GM18867 (cell line): Measurements from ENCODE around the gene ST6GALNAC3.

ENCODE experiments used
- ATAC-seq: cut with Tn5 transposase; IDR thresholded peaks from one replicate; pipeline ENCODE4 v1.9.1; 2021; ENCODE audit warnings: mild to moderate bottlenecking, moderate library complexity; ENCODE audit not compliant: unreplicated experiment

Gene ST6GALNAC3

DNA sequence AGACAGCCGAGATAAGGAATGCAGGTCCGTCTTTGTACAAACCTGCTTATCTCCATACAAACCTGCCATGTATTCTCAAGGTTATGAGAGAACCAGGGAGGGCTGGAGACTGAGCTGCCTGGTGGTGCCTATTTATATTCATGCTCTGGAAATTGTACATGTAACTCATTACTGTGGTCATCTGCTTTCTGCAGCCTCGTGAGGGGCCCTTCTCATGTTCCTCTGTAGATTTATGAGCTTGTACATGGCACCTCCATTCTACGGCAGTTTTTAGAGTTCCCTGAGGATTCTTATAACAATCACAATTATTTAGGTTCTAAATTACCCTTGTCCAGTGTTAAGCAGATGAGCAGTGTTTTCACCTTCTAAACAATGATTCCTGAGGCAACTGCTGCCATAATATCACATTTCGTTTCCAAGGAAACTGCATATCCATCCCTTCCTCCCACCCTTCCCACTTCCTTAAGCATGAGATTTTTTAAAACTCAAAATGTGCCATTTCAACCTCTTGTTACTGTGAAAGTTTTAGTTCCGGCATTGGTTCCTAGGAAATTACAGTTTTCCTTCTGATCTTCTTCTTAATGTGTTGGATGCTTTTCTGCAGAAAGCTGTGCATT is 112.1 kb downstream of the ST6GALNAC3 start:
- ATAC-seq: no peak

GRCh38 chr1:76187436-76187835 is 112.9 kb downstream of the ST6GALNAC3 start:
- ATAC-seq: no peak

- ATAC-seq: no peak
Observed at GRCh38 chr1:76189310-76189709, 114.8 kb downstream of the ST6GALNAC3 start.

GRCh38 chr1:76190749-76191424 is 116.3 kb downstream of the ST6GALNAC3 start:
- peak; percentile 83 for ATAC-seq

- ATAC-seq: no peak
Observed at GRCh38 chr1:76191561-76191960, 117.0 kb downstream of the ST6GALNAC3 start.

DNA sequence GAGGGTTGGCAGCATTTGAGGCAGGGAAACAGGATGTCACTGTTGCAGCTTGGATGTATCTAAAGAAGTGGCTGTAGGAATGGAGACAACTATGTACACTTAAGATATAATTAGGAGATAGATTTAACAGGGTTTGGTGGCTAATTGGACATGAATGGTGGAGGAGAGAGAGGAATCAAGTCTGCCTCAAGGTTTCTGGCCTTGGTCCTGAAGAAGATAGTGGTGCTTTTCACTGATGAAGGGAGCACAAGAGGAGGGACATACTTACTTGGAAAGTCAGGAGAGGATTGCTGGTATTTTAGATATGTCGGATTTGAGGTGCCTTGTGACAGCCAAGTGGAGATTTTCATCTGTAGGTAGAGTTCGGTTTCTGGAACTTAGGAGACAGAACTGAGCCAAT is 123.9 kb downstream of the ST6GALNAC3 start:
- no peak for ATAC-seq

DNA sequence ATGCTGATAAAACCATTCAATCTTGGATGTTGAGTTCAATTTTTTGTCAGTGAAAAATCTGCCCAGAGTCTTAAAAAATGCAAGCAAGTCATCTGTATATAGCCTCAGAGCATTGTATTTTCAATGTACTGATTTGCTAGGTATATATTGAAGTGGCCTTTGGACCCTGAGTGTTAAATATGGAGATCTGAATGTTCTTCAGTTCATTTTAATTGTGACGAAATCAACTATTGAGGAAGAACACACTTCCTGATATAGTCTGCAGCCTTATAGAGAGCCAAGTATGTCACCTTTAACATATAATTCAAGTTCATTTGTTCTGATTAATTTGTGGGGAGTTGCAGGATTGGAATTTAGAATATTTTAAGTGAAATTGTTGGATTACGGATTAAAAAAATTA is 128.1 kb downstream of the ST6GALNAC3 start:
- no peak for ATAC-seq

DNA sequence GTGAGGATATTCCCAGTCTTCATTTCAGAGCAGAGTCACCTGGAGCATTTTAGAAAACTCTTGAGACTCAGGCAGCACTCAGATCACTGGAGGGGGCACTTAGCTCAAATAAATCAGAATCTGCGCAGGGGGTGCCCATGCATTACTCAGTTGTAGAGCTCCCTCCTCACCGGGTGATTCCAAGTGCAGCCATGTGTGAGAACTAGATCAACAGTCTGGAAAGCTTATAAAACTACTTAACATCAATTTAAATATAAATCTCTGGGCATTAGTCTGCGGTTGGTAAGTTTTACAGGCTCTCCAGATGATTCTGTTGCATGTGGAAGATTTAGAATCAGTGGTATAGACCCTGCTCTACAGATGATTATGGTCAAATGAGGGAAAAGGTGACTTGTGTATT is 128.6 kb downstream of the ST6GALNAC3 start:
- no peak for ATAC-seq

DNA sequence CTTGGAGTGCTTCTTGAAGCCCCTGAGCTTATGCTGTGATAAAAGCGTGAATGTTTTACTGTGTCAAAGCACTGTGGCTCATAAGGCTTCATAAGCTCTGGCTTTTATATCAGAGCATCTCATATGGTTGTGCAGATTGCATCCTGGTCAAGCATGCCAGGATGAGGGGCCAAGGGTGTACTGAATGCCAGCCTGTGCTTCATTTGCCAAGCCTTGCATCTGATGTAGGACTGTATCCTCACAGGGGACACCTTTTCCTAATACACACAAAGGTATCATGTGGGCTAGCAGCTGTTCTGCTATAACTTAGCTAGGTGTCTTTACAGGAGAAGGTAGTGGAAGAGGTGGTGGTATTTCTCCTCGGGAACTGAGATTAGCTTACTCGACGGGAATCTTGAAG is 134.7 kb downstream of the ST6GALNAC3 start:
- ATAC-seq: no peak

DNA sequence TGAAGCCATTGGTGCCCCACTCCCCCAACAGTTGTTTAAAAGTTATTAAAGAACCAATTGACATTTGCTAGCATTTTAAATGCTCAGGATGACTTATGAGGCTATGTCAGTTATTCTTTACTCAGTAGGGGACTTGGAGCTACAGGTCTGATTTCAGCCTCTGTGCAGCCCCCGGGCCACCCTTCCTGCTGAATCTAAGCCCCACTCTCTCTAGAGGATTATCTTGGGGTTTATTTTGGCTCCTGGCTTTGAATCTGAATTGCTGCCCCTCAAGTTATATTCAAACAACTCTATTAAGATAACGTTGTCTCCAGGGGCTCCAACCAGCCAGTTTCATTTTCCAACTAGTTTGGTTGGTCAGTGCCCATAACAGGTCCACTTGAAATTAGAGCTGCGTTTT is 135.1 kb downstream of the ST6GALNAC3 start:
- no peak for ATAC-seq

- ATAC-seq: no peak
Observed at GRCh38 chr1:76210160-76210559, 135.6 kb downstream of the ST6GALNAC3 start.

DNA sequence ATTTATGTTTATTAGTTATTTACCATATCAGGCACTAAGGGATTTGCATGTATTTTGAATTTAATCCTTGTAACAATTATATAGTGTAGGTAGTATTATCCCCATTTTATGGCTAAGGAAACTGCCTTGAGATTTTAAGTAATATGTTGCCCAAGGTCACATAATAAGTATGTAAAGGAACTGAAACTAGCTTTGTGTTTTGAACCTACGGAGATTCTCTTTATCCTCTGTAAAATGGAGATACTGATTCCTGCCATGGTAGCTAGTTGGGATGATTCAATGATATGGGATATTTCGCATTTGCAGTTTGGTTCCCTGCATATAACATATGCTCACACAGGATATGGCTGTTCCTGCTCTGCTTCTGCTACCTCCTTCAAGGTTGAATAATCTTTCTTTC is 144.3 kb downstream of the ST6GALNAC3 start:
- ATAC-seq: no peak

DNA sequence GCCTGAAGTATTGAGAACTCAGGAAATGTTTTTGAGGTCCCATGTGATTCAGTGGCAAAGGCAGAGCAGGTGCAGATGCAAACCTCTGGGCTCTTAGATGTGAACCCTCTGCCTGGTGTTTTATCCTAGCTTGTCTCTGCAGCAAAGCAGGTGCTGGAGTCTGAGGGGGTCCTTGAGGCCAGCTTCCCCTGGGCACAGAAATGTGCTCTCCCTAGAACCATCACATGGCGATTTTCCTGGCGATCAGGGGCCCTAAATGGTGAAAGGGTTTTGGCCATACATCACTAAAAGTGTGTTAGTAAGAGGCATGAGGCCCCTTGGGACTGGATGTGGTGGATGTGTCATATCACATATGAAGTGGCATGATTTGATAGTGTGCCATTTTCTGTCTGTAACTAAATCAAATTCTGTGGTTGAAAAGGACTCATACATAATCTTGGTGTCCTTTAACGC is 144.8 kb downstream of the ST6GALNAC3 start:
- peak; percentile 40 for ATAC-seq

GRCh38 chr1:76224752-76225151 is 150.2 kb downstream of the ST6GALNAC3 start:
- no peak for ATAC-seq

DNA sequence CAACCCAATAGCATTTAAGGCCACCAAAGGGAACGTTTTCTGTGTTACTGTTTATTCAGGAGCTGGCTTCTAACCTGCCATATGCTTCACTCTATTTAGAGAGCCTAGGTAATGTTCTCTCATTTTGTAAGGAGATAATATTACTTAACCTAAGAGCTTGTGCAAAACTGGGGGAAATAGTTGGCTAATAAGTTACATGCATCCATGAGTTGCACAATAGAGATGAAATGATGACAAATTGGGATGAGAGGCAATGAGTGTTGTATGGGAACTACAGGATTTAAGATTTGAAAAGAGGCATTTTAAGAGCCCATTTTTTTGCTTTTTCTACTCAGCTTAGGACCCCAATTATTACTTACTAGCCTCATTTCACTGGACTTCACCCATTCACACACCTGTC is 151.0 kb downstream of the ST6GALNAC3 start:
- no peak for ATAC-seq

GRCh38 chr1:76227621-76228020 is 153.1 kb downstream of the ST6GALNAC3 start:
- no peak for ATAC-seq

DNA sequence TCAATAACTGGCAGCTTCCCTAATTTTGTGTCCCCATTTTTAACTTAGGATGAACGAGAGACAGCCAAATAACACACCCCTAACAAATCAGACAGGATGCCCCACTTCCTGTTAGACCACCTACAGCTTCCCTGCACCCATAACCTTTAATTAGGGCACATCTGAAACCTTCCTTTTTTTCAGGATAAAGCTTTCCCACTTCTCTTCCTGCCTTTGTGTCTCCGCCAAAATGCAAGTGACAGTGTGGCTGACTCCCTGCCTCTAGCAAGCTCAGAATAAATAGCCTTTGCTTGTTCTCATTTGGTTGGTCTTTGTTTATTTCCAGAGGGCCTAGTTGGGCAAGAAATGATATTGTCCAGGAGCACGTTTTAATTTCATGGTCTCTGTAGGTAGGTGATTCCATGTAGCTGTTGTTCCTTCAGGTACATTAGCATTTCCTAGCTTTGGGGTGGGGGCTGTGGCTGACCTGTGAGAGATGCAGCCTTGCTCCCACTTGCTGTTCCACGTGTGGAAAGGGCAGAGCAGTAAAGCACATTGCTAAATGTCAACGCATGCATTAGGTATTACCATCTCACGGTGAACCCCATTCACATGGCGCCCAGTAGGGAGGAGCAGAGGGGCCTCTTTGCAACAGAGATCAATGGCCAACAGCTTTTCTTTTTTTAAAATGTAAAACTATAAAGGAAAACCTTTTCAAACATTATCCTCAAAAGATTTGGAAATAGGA is 154.9 kb downstream of the ST6GALNAC3 start:
- no peak for ATAC-seq

- no peak for ATAC-seq
Observed at GRCh38 chr1:76230842-76231281, 156.3 kb downstream of the ST6GALNAC3 start.

GRCh38 chr1:76231320-76231719 is 156.8 kb downstream of the ST6GALNAC3 start:
- ATAC-seq: no peak

DNA sequence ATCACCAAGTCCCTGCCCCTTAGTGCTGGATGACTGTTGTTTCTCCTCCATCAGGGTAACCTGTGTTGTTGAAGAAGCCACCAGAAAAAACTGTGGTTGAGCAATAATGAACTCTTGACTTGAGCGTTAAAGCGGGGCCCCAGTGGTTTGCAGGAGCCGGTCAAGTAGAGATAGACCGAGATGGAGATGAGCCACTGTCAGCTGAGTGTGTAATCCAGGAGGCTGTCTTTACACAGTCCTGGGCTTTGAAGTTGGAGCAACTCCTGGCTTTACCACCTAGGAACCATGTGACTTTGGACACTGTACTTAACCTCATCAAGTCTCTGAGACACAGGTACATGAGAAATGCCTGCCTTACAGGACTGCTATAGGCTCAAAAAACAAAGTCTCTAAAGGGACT is 158.1 kb downstream of the ST6GALNAC3 start:
- ATAC-seq: no peak

- no peak for ATAC-seq
Observed at GRCh38 chr1:76234061-76234460, 159.5 kb downstream of the ST6GALNAC3 start.

- no peak for ATAC-seq
Observed at GRCh38 chr1:76237211-76237610, 162.7 kb downstream of the ST6GALNAC3 start.
